ENCODE measurements around the gene PEAR1. TPM values are rescaled to one million over a fixed set of nuclear protein-coding genes. Genes with fewer than 3 reads are reported as not detected.
A peak's percentile ranks its signal among the peaks of the same experiment; 100 is the strongest.

PEAR1 gene
- total RNA-seq, 1 experiment from 2014 or later: 1.2 TPM

DNA sequence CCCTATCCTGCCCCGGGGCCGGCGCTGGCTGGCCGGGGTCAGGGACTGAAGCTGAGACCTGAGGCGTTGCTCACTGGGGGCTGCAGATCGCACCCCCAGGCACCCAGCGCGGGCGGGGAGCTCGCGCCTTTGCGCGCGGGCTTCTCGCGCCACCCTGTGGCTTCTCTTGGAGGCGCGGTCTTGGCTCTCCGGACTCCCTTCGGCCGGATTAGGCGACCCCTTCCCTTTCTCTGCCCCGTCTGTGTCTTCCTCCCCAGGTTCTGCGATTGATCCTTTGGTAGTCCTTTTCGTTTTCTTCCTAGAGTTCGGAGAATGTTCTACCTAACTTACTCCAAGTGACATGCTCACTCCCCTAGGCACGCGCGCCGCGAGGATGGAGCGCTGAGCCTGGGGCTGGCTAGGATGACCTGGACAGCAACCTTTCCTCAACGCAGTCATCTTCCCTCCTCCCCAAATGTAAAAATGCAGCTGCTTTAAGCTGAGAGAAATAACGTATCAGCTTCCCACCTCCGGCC is 33.3 kb upstream of the PEAR1 start:
- DNase-seq (ENCODE audit: low spot score): no peak

DNA sequence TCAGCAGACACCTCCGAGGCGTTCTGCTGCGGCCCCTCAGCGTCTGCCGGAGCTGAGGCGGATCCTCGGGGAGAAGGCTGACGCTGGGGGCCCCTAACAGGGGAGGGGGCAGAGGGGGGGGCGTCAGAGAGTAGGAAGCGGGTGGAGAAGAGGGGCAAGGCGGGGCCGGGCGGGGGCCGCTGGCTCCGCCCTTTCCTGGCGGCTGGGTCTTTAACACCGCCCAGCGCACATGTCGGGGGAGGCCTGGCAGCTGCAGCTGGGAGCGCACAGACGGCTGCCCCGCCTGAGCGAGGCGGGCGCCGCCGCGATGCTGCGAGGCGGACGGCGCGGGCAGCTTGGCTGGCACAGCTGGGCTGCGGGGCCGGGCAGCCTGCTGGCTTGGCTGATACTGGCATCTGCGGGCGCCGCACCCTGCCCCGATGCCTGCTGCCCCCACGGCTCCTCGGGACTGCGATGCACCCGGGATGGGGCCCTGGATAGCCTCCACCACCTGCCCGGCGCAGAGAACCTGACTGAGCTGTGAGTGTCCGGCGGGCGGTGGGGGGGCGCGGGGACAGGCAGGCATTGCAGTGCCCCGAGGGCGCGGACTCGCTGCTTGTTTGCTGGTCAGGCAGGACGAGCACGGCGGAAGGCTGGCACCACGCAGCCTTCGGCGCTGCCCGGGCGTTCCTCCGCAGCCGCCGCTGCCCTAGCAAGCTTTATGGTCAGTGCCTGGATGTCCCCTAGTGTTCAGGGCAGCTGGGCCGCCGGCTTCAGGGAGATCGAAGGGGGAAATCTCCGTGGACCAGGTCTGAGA is 32.7 kb upstream of the PEAR1 start, which contains the start of gene NTRK1:
NTRK1 (plus strand) TSS at position 238 of the 796 bp plus-strand sequence; CDS start at position 308, 70 bp downstream.
- no peak for DNase-seq (ENCODE audit: low spot score)

DNA sequence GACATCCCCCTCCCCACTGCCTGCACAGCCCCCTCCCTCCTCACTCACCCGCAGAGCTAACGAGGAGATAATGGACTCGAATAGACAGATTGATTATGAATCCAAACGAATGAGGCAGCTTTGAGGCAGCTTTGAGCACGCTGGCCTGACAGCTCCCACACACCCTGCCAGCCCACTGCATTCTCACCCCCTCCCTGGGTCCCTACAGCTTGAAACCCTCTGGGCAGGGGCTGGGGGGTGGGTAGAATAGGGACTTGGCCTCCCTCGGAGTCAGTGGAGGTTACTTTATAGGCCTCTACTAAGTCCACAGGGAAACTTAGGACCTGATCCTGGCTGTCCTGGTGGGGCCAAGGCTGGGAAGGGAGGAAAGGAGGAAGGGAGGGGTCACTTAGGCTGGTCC is 30.9 kb upstream of the PEAR1 start:
- no peak for DNase-seq (ENCODE audit: low spot score)

DNA sequence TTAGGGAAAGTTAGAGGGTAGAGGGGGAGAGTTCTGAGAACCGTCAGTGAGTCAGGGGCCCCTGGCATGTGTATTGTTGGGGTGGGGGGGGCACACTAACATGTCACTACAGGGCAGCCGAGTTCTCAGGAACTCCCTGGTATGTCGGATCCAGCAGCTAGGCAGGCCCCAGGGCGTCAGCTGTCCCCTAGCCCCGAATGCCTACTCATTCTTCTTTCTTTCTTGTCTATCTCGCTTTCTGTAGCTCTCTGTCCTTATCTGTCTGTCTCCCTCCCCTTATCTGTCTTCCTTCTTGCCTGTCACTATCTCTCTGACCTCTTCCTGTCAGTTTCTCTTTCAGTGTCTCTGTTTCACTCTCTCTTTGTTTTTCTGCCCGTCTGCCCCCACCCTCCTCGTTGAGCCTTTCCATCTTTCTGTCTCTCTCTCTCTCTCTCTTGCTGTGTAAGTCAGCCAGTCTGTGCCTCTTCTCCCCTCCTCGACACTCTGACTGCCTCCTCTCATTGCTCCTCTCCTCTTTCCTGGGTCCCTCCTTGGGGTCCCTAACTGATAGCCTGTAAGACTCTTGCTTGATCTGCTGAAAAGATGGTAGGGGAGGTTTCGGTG is 30.4 kb upstream of the PEAR1 start:
- DNase-seq (ENCODE audit: low spot score): no peak

DNA sequence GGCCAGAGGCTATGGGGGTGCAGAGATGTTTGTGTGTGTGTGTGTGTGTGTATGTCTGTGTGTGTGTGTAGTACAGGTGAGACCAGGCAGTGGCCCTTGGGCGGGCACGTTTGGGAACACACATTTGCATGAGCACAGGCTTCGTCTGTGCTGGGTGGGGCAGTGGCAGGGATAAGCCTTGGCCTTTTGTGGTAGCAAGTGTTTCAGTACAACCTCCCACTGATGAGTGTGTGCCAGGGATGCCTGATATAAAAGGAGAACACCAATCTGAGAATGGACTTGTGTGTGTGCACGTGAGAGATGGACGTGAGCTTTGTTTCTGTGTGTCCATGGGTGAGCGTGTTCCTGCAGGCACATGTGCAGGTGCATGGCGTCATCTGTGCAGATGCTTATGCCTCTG is 29.9 kb upstream of the PEAR1 start:
- DNase-seq (ENCODE audit: low spot score): no peak

DNA sequence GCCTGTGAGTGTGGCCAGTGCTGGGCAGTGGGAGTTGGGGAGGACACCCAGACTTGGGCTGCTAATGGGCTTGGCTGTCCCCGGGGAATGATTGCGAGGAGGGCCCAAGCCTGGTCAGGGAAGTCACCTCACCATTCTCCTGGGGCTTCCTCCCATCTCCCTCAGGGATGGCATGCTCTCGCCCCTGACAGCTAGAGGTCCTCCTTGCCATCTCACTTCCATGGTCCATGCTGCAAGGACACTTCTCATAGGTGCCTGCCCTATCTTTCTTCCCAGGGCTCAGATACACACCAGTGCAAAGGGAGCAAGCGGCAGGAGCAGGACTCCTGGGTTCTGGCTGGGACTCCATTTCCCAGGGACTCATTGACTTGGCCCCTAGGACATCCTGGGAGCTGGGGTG is 28.7 kb upstream of the PEAR1 start:
- peak; percentile 16 for DNase-seq (ENCODE audit: low spot score)

DNA sequence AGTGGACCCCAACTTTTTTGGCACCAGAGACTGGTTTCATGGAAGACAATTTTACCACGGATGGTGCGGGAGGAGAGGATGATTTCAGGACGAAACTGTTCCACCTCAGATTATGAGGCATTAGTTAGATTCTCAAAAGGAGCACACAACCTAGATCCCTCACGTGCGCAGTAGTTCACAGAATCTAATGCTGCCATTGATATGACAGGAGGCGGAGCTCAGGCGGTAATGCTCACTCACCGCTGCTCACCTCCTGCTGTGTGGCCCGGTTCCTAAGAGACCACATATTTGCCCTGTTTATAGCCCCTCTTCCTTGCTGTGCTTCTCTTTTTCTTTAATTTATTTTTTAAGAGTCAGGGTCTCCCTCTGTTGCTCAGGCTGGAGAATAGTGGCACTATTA is 28.3 kb upstream of the PEAR1 start:
- no peak for DNase-seq (ENCODE audit: low spot score)

DNA sequence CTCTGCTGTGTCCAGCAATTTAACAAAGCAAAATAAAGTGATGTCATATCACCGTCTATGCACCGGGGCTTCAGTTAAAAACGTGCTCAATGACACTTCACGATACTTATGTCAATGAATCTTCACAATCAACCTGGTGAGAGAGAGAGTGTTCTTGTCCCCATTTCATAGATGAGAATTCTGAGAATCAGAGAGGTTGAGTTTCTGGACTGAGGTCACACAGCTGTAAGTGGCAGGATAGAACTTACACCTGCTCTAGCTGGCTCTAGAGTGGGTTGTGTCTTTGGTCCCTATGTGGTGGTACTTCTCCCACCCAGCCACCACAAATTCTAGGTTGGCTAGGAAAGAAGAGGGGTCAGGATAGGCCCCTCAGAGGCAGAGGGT is 27.7 kb upstream of the PEAR1 start:
- DNase-seq (ENCODE audit: low spot score): no peak

DNA sequence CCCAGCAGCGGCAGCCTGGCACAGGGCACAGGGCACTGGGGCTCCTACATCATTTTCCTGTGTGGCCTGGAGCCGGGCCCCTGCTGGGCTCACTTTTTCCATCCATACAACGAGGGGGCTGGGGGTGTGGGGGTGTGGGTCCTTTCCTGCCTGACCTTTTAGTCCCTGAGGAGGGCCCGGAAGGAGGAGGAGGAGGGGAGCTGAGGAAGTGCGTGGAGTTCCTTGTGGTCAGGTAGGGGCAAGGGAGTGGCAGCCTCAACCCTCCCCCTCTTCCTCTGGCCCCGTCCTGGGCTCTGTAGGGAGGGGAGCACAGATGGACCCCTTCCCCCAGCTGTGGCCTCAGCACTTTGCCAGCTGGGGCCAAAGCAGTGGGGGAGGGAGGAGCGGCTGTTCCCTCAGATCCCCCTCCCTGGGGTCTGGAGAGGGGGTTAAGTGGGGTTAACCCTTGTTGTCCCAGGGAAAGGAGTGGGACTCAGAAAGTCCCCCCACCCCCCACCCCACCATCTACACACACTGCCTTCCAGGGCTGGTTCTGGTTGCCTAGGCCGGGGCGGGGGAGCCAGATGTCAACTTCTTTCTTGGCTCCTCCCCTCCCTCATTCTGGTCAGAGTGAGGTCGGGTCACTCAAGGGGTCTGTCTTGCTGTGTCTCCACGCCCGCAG is 27.1 kb upstream of the PEAR1 start:
- no peak for DNase-seq (ENCODE audit: low spot score)

DNA sequence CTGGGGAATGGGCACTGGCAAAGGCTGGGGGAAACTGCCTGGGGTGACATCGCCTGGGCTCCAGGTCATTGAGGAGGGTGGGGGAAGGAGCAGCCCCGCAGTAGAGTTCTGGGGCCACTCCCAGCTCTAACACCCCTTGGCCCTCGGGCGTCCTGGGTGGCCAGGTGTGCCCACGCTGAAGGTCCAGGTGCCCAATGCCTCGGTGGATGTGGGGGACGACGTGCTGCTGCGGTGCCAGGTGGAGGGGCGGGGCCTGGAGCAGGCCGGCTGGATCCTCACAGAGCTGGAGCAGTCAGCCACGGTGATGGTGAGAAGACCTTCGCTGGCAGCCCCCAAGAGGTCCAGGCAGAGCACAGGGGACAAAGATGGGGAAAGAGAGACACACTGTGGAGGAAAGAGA is 25.2 kb upstream of the PEAR1 start:
- DNase-seq (ENCODE audit: low spot score): no peak

DNA sequence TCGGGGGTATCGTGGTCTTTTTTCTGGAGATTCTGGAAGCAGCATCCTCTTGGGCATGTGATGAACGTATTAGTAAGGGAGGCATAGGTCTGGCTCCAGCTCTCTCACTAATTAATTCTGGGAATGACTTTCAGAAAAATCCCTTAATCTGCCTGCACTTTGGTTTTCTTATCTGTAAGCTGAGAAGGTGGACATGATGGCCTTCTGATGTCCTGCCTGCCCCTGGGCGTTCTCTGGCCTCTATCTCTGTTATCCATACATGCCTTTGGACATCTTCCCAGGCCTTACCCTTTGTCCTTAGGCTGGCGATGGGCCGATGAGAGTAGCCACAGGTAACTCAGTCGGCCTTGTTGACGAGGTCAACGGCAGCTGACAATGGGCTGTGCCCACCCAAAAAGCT is 24.1 kb upstream of the PEAR1 start:
- DNase-seq (ENCODE audit: low spot score): no peak

DNA sequence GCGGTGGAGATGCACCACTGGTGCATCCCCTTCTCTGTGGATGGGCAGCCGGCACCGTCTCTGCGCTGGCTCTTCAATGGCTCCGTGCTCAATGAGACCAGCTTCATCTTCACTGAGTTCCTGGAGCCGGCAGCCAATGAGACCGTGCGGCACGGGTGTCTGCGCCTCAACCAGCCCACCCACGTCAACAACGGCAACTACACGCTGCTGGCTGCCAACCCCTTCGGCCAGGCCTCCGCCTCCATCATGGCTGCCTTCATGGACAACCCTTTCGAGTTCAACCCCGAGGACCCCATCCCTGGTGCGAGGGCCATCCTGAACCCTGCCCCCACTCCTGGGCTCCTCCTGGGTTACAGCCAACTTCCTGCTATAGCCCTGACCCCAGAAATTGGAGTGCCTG is 19.9 kb upstream of the PEAR1 start:
- DNase-seq (ENCODE audit: low spot score): no peak

DNA sequence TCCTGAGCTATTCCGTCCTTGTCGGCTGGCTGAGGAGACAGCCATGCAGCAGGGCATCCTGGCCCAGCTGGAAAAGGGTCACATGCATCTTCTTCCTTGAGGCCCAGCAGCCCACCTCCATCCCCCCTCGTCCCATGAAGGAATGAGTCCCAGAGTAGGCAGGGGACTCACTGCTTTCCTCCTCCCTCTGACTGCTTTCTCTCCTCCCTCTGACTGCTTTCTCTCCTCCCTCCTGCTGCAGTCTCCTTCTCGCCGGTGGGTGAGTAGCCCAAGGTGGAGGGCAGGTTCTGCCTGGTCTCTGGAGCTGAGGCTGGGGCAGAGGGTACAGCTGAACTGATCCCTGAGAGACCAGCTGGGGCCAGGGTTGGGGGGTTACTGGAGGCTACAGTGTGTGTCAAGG is 19.4 kb upstream of the PEAR1 start:
- no peak for DNase-seq (ENCODE audit: low spot score)

DNA sequence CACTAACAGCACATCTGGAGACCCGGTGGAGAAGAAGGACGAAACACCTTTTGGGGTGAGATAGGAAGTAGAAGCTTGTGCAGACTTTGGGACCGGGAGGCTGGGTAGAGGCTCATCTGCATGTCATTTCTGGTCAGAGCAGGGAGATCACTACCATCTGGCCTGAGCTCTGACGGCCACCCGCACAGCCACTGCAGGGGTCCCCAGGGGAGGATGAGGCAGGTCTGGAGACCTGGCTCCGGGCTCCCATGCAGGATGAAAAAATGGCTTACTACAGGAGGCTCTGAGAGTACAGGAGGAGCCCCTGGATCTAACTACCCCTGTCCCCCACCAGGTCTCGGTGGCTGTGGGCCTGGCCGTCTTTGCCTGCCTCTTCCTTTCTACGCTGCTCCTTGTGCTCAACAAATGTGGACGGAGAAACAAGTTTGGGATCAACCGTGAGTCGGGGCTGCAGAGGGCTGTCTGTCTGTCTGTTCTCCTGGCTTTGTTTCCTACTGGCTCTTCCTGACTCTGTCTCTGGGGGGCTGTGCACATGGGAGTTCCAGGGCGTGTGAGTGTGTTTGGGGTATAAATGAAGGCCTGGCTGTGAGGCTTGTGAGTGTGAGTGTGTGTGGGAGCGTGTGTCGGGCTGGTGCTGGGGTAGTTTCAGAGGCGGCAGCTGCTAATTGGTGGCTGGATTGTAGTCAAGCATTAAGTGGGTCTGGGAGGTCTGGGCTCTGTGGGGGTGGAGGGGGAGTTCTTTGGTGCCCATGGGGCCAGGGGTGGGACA is 18.8 kb upstream of the PEAR1 start:
- no peak for DNase-seq (ENCODE audit: low spot score)

DNA sequence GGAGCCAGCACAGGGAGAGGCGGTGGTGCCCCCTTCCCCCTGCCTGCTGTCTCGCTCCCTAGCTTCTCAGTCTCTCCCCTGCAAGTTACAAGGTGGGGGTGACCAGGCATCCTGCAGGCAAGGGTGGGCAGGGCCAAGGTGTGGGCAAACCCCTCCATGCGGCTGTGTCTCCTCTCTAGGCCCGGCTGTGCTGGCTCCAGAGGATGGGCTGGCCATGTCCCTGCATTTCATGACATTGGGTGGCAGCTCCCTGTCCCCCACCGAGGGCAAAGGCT is 18.2 kb upstream of the PEAR1 start:
- DNase-seq (ENCODE audit: low spot score): no peak

DNA sequence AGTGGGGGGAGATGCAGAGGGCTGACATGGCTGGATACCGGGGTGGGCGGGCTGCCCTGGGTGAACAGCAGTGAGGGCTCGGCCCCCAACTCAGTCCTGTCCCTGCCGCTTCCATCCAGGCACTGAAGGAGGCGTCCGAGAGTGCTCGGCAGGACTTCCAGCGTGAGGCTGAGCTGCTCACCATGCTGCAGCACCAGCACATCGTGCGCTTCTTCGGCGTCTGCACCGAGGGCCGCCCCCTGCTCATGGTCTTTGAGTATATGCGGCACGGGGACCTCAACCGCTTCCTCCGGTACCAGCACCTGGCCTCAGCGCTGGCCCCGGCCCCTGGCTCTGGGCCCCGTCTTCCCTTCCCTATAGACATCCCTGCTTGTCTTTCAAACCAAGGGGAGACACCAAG is 17.2 kb upstream of the PEAR1 start:
- no peak for DNase-seq (ENCODE audit: low spot score)

DNA sequence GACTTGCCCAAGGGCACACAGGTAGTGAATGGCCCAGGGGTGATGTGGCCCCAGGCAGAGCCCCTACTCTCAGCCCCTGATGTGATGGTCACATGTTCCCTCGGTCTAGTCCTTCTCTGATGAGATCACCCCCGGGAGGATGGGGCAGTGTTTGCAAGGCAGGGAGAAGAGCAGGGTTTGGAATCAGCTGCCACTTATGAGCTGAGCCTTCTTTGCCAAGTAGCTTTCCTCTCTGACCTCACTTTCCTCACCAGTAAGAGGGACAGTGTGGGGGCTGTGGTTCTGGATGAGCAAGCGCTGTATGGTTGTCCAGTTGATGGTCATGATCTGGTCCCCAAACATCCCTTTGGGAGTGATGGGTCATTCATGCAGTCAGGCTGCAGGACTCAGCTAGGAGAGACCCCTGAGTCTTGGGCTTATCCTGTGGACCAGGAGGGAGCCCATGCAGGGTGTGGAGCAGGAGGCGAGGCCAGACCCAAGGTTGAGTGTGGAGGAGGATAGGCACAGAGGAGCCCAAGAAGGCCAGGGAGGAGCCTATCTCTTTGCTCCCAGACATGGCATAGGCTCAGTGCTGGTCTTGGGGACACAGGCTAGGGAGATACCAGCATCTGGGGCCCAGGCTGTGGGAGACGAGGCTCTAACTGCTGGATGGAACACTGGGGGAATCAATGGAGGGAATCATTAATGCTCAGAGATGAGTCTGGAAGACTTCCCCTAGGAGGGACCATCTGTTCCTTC is 15.9 kb upstream of the PEAR1 start:
- DNase-seq (ENCODE audit: low spot score): no peak

DNA sequence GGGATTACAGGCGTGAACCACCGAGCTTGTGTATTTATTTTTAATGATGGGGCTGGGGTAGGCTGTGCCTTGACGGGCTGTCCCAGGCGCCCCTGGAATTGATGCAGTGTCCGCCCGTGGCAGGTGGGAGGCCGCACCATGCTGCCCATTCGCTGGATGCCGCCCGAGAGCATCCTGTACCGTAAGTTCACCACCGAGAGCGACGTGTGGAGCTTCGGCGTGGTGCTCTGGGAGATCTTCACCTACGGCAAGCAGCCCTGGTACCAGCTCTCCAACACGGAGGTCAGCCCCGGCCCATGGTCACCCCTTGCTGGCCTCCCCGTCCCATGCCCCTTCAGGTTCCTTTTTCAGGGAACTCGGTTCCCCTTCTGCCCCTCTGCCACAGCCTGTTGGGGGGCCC is 13.6 kb upstream of the PEAR1 start:
- no peak for DNase-seq (ENCODE audit: low spot score)

DNA sequence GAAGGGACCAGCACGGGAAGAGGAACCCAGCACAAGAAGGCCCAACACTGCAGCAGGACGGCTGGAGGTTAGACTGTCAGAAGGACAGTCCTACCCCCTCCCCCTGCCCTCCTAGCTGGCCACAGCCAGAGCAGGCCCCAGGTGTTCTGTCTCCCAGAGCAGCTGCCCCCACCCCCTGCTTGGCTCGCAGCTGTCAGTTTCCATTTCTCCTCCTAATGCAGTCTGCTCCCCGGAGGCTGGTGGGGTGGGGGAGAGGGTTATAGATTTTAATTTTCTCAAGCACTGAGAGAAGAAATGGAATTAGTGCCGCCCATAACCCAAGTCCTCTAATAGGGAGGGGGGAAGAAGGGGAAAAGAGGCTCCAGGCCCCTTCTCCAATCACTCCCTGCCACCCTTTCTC is 13.0 kb upstream of the PEAR1 start:
- DNase-seq (ENCODE audit: low spot score): no peak

DNA sequence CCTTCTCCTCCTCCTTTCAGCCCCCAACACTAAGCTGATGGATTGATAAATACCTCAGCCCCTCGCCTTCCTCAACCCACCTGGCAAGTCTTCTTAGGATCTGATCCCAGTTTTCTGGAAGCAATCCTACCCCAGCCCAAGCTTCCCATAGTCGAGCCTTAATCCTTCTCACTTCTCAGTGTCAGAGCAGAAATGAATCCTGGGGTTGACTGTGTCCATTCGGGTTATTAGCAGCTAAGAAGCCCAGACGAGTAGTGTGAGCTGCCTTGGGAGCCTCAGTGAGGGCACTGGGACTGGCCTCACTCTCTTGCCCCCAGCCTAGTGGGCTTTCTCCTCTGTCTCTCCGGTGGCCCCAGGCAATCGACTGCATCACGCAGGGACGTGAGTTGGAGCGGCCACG is 12.4 kb upstream of the PEAR1 start:
- no peak for DNase-seq (ENCODE audit: low spot score)

DNA sequence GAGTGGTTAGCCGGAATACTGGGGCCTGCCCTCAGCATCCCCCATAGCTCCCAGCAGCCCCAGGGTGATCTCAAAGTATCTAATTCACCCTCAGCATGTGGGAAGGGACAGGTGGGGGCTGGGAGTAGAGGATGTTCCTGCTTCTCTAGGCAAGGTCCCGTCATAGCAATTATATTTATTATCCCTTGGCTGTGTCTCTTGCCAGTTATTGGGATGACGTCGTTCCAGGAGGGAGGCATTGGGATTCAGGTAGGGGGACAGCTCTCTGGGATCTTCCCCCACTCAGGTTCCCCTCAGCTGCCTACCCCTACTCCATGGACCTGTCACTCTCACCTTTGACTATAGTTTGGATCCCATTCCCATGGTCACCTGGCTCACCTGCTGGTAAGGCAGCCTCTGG is 11.9 kb upstream of the PEAR1 start:
- DNase-seq (ENCODE audit: low spot score): no peak

DNA sequence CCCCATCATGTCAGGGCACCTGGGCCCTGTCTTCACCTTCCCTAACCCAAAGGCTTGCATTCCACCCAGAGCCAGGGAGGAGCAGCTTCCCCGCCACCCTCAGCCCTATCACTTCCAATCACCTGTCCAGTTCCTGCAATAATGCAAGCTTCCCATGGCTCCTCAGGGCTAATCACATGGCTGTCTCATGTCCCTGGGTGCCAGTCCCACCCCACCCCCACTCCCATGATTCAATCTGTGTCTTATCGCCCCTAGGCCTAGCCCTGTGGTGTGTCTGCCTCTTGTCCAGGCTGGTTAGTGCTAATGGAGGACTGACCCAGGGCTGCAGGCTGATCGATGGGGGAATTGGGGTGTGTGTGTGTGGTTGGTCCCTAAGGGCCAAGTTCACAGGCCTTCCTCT is 11.0 kb upstream of the PEAR1 start:
- no peak for DNase-seq (ENCODE audit: low spot score)
